DMS53 (cell line): ENCODE measurements around the gene CYP39A1.
"Not testable (repeated sequence)": the region's sequence is repeated elsewhere in the genome, so short reads cannot be mapped to it uniquely, and the experiment has no call there.

ENCODE experiments used
- DNase-seq: peaks from one replicate; lab custom pipeline; 2025; lab: John Stamatoyannopoulos, UW

The CYP39A1 gene

DNA sequence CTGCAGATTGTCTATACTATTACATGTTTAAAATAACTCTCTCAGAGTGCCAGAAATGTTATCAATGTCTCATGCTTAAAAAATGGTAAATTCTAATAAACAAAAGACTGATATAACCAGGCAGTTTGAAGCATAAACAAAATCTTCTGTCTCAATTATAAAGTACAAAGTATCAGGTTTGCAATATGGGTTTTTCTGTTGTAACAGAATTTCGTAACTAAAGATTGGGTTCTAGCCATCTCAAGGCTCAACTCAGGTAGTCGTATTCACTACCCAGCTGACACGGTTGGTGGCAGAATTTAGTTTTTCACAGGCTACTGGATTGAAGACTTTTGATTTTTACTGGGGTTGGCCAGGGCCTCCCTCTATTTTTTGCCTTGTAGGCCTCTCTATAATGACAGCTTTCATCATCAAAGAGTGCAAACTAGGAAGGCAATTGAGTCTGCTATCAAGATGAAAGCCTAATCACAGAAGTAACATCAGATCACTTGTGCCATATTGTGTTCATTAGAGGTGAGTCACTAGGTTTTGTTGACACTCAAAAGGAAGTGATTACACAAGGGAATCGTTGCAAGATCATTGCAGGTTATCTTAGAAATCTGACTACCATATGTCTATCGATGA, 3.6 kb downstream of the CYP39A1 start:
- DNase-seq, result peak; percentile 90

DNA sequence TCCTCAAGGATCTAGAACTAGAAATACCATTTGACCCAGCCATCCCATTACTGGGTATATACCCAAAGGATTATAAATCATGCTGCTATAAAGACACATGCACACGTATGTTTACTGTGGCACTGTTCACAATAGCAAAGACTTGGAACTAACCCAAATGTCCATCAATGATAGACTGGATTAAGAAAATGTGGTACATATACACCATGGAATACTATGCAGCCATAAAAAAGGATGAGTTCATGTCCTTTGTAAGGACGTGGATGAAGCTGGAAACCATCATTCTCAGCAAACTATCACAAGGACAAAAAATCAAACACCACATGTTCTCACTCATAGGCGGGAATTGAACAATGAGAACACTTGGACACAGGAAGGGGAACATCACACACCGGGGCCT, 4.5 kb downstream of the CYP39A1 start:
- not testable (repeated sequence) for DNase-seq

DNA sequence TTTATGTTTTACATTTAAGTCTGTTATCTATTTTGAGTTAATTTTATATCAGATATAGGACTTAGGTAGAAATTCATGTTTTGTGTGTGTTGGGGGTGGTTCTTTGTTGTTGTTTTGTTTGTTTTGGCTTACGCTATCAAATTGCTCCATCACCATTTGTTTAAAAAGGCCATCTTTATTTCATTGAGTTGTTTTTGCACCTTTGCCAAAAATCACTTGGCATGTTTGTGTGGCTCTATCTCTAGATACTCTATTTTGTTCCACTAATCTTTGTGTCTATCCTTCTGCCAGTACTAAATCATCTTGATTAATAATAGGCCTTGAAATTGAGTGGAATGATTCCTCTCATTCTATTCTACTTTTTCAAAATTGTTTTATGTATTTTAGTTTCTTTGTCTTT, 7.4 kb downstream of the CYP39A1 start:
- no peak for DNase-seq

DNA sequence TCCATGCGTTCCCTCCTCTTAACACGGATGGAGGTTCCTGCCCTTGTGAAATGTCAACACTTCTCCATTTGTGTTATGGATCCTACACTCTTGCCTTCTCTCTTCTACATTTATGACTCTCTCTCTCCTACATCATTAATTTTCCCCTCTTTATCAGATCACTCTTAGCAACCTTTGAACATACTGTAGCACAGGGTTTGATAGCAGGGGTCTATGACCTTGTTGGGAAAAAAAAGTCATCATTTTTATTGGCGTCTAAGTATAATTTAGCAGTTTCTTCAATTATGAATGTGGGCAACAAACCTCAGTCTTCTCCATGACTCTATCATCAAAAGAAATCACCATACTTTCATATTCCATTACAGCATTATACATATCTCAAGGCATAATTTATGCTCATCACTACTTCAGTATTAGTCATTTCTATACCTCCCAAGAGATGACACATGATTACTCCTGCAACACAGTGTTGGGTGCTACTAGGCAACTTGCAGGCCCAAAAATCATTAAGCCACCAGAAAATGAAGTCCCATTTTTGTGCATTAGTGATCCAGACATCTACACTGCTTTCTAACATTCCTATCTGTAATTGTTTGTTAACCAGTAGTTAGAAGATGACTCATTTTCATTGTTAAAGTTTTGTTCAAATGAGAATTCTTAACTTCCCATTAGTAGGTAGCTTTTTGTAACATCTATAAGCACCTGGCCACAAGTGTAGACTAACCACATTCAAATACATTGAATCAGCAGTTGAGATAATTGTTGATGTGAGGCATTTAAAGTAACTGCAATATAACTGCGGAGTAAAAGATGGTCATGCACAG, 9.5 kb downstream of the CYP39A1 start:
- DNase-seq, result no peak

DNA sequence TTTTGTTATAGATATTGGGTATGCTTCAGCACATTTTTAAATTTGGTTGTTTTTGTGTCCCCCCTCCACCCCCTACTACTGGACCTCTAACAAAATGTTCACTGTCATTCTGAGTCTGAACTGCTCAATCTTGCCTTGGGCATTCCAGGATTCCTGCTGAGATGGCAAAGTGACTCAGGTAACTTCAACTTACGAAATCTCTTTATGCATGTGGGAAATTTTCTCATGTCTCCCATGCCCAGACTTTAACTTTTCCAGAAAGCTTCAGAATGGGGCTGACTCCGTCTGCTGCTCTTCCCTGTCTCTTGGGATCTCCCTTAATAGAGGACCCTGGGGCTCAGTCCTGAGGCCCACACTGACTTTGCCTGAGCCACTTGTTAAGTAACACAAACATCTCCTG, 14.0 kb downstream of the CYP39A1 start:
- DNase-seq, result no peak

DNA sequence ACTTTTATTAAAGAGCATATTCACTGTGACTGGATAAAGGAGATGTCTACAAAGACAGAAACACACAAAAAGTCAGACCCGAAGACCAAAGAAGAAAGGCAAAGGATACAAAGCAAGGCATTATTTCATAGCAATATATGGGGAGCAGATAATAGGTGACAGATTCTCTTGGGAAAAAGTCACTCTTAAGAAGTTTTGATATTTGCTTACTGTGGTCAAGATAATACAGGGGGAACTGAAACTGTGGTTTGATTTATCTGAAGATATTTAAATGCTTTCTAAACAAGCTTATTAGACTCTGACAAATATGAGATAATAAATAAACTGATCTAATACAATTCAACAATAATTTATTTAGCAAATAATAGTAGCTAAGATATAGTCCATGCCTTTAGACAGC, 14.7 kb downstream of the CYP39A1 start:
- DNase-seq, result no peak

DNA sequence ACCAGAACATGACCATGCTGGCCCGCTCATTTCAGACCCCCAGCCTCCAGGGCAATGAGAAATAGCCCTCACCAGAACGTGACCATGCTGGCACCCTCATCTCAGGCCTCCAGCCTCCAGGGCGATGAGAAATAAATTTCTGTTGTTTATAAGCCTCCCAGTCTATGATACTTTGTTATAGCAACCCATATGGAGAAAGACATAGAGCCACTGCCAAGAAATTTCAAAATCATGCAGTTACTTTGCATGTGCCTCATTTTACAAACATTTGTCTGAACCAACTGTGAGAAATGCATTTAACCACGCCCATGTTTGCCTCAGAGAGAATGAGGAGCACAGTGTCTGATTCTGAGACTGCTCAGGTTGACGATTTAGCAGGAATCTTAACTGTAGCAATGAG, 15.5 kb downstream of the CYP39A1 start:
- no peak for DNase-seq

DNA sequence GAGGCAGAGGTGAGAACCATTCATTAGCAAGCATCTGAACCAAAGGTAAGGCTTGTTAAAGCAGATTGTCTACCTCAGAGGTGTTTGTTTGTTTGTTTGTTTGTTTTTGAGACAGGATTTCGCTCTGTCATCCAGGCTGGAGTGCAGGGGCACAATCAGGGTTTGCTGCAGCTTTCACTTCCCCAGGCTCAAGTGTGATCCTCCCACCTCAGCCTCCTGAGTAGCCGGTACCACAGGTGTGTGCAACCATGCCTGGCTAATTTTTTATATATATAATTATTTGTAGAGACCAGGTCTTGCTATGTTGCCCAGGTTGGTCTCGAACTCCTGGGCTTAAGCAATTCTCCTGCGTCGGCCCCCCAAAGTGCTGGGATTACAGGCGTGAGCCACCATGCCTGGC, 17.2 kb downstream of the CYP39A1 start:
- no peak for DNase-seq

DNA sequence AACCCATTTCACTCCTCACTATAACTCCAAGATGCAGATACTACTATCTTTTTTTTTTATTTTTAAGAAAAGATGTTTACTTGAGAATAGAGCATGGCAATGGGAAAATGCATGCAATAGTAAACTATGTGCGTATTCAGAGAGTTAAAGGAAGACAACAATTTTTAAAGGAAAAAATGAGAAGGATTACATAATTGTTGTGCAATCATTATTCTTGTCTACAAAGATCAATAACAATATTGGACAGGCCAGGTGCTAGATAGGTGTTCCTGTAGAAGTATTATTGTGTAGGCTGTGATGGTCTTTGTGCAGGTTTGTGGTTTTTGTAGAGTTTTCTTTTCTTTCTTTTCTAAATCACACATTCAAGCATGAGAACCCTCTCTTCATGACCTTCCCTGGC, 20.6 kb downstream of the CYP39A1 start:
- no peak for DNase-seq

DNA sequence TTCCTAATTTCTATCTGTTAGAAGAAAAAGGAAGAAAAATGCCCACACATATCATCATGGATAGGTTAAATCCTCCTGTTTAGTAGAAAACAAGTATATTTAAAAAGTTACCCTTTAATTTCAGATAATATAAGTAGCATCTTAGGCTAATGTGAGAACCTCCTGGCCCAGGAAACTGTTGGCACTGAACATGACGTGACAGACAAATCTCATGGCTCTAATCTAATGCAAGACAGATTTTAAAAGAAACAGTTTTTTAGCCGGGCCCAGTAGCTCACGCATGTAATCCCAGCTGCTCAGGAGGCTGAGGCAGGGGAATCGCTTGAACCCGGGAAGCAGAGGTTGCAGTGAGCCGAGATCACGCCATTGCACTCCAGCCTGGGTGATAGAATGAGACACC, 22.9 kb downstream of the CYP39A1 start:
- no peak for DNase-seq

DNA sequence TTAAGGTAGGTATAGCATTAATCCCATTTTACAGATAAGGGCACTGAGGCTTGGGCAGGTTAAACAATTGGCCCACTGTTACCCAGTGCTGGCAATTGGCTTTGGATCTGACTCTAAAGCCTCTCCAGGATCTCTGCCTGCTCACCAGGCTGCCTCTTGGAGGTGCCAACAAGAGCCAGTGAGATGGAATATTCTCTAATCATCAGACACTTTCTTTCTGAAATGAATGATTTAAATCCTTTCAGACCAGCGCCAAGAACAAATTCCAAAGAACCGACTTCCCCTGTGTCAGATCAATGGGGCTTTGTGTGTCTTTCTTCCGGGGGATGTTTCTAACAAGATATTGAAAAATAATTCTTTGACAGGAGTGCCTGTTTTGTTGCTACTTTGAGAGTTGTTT, 23.6 kb downstream of the CYP39A1 start:
- DNase-seq, result no peak

DNA sequence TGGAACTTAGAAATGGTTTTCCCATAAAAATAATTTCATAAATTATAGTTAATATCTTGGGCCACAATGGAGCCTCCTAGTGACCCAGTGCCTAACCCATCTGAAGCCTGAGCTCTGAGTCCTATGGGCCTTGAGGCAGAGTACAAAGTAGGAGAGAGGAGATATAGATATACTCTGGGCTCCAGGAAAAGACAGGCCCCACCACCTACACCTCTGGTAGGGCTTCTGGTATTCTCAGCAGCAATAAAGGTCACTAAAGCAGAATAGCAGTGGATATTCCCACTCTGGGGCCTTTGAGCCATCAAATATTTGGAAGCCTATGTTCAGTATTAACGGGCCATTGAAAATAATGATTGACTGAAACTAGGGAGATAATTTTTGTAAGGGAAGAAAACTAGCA, 24.1 kb downstream of the CYP39A1 start:
- DNase-seq, result no peak

DNA sequence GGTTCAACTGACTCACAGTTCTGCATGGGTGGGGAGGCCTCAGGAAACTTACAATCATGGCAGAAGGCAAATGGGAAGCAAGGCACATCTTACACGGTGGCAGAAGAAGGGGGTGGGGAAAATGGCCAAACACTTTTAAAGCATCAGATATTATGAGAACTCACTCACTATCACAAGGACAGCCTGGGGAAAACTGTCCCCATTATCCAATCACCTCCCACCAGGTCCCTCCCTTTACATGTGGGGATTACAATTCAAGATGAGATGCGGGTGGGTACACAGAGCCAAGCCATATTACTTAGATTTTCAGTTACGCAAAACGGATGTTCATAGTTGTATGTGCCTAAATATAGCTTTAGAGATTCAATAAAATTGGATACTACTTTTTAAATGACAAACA, 25.6 kb downstream of the CYP39A1 start:
- DNase-seq, result no peak

DNA sequence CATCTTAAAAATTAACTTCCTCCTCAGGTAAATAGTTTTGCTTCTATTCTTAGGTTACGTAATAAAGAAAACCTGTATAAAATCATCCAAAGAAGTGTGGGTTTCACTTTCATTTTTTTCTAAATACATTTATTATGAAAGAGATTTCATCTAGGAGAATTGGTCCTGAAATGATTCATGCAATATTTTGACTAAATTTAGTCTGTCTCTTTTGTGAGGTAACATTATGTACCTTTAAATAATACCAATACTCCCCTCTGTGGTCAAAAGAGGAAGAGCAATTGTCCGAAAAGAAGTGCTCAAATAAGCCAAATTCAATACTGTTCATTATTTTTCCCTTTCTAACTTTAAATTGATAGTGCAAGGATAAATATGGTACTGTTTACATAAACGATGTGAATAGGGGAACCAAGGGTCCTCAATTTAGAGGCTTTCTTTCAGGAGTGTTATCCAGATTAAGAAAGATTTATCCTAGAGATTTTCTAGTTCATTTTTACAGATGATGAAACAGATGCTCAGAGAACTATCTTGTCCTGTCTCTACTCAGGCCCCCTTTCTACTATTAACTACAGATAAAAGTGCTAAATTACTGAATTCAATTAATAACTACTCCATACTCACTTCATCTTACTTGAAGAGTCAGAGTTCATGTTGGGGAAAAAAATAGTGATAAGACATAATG, 26.2 kb downstream of the CYP39A1 start:
- peak; percentile 74 for DNase-seq

DNA sequence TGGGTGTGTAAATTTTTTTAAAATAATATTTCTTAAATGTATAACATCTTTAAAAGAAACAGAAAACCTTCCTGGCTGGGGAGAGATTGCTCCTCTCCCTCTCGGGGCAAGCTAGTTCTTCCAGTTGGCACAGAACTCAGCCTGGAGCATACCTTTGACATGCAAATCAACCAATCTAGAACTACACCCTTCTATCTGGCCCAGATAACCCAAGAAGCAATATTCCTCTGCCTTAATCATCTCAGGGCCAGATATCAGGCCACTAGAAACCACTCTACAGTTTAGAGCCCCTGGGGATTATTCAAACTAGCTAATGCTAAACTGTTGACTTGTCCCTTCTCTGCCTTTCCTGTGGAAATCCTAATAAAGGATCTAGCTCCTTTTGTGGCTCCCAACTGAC, 33.9 kb downstream of the CYP39A1 start:
- DNase-seq, result no peak

DNA sequence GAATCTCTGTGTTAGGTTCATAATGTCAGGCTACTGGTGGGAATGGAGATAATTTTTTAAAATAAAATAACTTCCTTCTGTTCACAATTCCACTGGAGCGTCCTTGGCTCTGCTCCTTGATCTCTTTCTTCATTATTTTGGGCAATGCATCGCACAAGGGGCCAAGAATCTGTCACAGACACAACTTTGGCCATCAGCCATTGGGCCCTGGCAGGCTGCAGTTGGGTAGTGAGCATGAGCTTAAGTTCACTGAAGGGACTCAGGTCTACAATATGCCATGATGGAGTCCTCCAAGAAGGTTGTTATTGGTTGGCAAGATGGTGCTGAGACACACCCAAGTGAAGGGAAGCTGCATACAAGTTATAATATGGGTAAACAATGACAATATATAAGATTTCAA, 40.0 kb downstream of the CYP39A1 start:
- DNase-seq, result no peak

DNA sequence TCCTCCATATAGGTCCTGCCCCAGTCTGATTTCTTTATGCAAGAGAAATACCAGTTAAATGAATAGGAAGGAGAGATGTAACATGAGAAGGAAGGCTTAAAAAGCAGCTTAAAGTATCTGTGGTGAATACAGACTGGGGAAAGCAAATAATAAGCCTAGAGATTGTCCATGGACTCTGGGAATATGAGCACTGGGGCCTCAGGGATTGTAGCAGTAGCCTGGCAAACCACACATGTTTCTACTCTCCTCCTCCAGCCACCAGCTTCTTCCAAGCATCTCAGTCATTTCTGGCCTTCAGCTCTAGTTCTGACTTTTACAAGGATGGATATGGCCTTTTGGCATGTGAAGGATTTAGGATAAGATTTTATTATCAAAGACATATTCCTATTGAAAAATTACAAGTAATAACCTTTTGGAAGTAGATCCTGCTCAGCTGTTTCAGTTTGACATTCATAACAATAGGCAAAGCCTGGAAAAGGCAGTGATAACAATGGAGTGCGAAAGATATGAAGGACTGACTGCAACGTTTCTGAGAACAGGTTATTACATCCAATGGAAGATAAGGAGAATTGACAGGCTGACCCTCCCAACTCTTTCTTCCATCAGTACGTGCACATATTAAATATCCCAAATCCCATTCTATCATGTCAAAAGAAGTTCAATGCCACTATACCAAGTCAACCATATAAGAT, 41.6 kb downstream of the CYP39A1 start:
- no peak for DNase-seq

DNA sequence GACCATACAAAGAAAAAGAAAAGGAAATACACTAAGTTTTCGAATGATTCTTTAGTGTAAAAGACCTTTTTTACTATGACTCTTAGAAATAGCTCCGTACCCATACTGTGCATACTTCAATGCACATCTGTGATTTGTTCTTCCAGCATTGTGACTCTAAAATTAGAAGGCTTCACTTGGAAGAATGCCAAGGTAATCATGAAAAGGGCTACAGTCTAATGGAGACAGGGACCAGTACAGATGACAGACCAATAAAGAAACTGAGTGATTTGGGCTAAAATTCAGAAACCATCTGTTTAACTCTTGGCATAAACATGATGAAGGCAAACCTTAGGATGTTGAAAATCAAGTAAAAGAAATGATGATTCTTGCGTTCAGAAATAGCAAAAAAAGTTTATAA, 46.3 kb downstream of the CYP39A1 start:
- peak; percentile 30 for DNase-seq

DNA sequence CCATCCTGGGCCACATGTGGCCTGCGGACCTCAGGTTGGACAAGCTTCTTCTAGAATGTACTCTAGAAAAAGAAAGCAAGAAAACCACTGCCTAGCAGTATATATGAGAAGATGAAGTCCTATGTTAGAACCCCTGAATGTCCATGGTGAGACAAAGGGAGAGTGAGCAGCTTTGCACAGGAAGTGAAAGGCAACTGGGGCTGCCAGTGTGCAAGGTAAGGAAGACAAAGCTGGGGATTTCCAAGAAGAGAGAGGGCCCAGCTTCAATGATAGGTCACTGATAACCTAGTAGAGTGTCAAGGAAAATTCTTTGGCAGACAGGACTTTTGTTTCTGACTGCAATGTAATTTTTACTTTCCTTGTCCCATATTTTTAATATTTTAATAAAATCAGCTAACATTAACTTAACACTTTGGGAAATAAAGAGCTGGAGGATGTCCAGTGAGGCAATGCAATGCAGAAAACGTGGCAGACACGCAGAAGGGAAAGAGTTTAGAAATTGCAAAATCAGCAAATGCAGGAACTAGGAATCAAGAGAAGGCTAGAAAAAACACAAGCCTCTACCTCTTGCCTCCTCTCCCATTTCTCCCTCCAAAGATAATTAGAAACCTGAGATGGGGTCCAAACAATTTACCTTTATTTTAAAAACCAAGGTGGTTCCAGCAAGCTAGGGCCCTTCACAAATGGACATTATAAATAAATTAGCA, 47.4 kb downstream of the CYP39A1 start:
- DNase-seq, result no peak

DNA sequence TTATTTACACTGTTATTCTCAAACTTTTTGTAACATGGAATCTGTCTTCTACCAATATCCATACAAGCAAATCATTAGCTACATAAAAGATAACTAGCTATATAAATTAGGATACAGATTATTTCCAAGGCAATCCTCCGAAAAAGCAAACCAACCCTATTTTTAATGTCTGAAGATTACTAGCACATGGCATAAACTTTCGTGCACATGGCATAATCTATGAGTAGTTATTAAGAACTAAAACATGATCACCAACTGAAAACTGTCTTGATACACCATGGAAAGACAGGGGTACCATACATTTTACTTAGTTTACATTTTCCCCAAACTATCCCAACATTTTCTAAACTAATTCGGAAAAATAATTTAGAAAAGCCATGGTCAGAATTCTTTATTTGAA, 54.4 kb downstream of the CYP39A1 start:
- no peak for DNase-seq

DNA sequence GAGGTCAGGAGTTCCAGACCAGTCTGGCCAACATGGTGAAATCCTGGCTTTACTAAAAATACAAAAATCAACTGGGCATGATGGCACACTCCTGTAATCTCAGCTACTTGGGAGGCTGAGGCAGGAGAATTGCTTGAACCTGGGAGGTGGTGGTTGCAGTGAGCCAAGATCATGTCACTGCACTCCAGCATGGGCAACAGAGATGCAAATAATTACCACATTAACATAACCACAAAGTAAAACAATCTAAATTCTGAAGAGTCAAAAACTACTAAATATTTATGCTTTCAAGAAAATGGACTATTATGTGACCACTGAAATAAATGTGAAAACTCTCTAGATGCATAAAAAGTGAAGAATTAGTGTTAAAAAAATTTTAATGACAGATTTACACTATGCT, 59.9 kb downstream of the CYP39A1 start:
- no peak for DNase-seq

DNA sequence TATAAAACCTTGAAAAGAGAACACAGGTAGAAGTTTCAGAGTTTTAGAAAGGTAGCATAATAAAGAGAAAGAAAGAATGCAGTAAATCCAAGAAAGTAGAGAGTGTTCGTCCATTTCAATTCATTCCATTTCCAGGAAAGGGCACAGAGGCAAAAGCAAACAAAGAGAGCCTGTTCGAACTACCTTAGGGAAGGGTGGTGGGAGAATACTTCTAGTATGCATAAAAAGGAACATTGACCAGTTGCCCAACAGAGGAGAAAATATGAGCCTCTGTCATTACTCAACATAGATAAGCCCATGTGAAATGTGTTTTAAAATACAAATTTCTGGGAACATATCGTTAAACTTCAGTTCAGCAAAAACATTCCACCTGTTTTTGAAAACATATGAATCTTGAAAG, 60.6 kb downstream of the CYP39A1 start:
- no peak for DNase-seq
